Myometrial cell (primary cell): ENCODE measurements around the gene HOXA5. TPM values are rescaled to one million over a fixed set of nuclear protein-coding genes. Genes with fewer than 3 reads are reported as not detected.

Source experiments
- total RNA-seq: library from RNA; depleted of rRNA; stranded (reverse); fragments of >200 nt; gene quantifications from 2 replicates; pipeline ENCODE4 v1.2.3, GENCODE V29; 2015

Gene HOXA5
- 1.7 and 6.2 TPM in 2 replicates for total RNA-seq

GRCh38 chr7:27143023-27143949 lies at the start of gene HOXA5:
TSS of gene HOXA5 (minus strand) at chr7:27143681. CDS start at chr7:27143607, 74 bp downstream.

GRCh38 chr7:27185013-27185853 lies 41.8 kb upstream of the HOXA5 start, which contains the start of gene HOXA11:
TSS of gene HOXA11 (minus strand) at chr7:27185232. CDS start at chr7:27185144, 88 bp downstream.

GRCh38 chr7:27173956-27174873 lies 30.7 kb upstream of the HOXA5 start, which contains the start of gene HOXA10:
TSS of gene HOXA10 (minus strand) at chr7:27174320. CDS start at chr7:27174306, 14 bp downstream.

GRCh38 chr7:27165089-27165995 lies 21.9 kb upstream of the HOXA5 start, which contains the start of gene HOXA9:
TSS of gene HOXA9 (minus strand) at chr7:27165537. CDS start at chr7:27165457, 80 bp downstream.

GRCh38 chr7:27156508-27156898 lies 13.0 kb upstream of the HOXA5 start, which contains the start of gene HOXA7:
TSS of gene HOXA7 (minus strand) at chr7:27156675. CDS start at chr7:27156545, 130 bp downstream.

GRCh38 chr7:27151931-27152815 lies 8.7 kb upstream of the HOXA5 start, which contains the start of gene HOXA3:
TSS of gene HOXA3 (minus strand) at chr7:27152583. CDS start at chr7:27110640, 41,943 bp downstream.

GRCh38 chr7:27147199-27148030 lies 3.9 kb upstream of the HOXA5 start, which contains the start of gene HOXA6:
TSS of gene HOXA6 (minus strand) at chr7:27147774. CDS start at chr7:27147749, 25 bp downstream.

GRCh38 chr7:27130540-27131389 lies 12.7 kb downstream of the HOXA5 start, which contains the start of gene HOXA4:
TSS of gene HOXA4 (minus strand) at chr7:27130757. CDS start at chr7:27130733, 24 bp downstream.

GRCh38 chr7:27102581-27103442 lies 40.7 kb downstream of the HOXA5 start, which contains the start of gene HOXA2:
TSS of gene HOXA2 (minus strand) at chr7:27102683. CDS start at chr7:27102500, 183 bp downstream.

GRCh38 chr7:27095897-27096767 lies 47.3 kb downstream of the HOXA5 start, which contains the start of gene HOXA1:
TSS of gene HOXA1 (minus strand) at chr7:27096000. CDS start at chr7:27095912, 88 bp downstream.

Other genes starting within 250 kb of the HOXA5 start
- 1.7 and 2.1 TPM in 2 replicates for gene HOXA1, start 47.7 kb downstream of the HOXA5 start, total RNA-seq
- 0.53 TPM in 1 of 2 replicates, not detected in the other for gene HOXA2, start 41.0 kb downstream of the HOXA5 start, total RNA-seq
- gene HOXA4, start 12.9 kb downstream of the HOXA5 start, total RNA-seq = 0.89 TPM in 1 of 2 replicates, not detected in the other
- gene HOXA6, start 4.1 kb upstream of the HOXA5 start, total RNA-seq = 3.2 TPM in 1 of 2 replicates, not detected in the other
- 0.18 TPM in 1 of 2 replicates, not detected in the other for gene HOXA3, start 8.9 kb upstream of the HOXA5 start, total RNA-seq
- 2.6 and 4.8 TPM in 2 replicates for gene HOXA7, start 13.0 kb upstream of the HOXA5 start, total RNA-seq
- 17.9 and 23.2 TPM in 2 replicates for gene HOXA9, start 21.9 kb upstream of the HOXA5 start, total RNA-seq
- 22.7 and 24.8 TPM in 2 replicates for gene HOXA10, start 30.6 kb upstream of the HOXA5 start, total RNA-seq
- gene HOXA11, start 41.6 kb upstream of the HOXA5 start, total RNA-seq = 28.4 and 32.6 TPM in 2 replicates
- gene HOXA13, start 56.4 kb upstream of the HOXA5 start, total RNA-seq = 11.0 and 18.8 TPM in 2 replicates
- 0.86 TPM in 1 of 2 replicates, not detected in the other for gene EVX1, start 99.1 kb upstream of the HOXA5 start, total RNA-seq